GM12892 (cell line): ENCODE results near the gene C1orf53.

ENCODE experiments used
- POLR2A ChIP-seq: IDR thresholded peaks from 2 replicates; pipeline ENCODE4 v1.6.1; 2011; ENCODE audit warnings: low read depth, low read length, control low read depth
- POLR2AphosphoS5 ChIP-seq: IDR thresholded peaks from 2 replicates; pipeline ENCODE4 v1.6.1; 2011; ENCODE audit warnings: low read depth, low read length, control low read depth
- TAF1 ChIP-seq: IDR thresholded peaks from 2 replicates; pipeline ENCODE4 v1.6.1; 2011; ENCODE audit warnings: low read depth, mild to moderate bottlenecking, control low read depth, low read length, borderline replicate concordance

- TF ChIP-seq POLR2A = no peak
- no peak for TF ChIP-seq POLR2AphosphoS5
- TF ChIP-seq TAF1 = no peak
These were observed 39.8 kb upstream of the C1orf53 start for GRCh38 chr1:197862671-197863070.
